HCT116 (cell line): Measurements from ENCODE around the gene MTA1. TPM values are rescaled to one million over a fixed set of nuclear protein-coding genes. Genes with fewer than 3 reads are reported as not detected.

Experiments used
- ATAC-seq: fragments of 200-7000 bp; cut with Tn5 transposase; 2 replicates; pipeline ENCODE4 v1.9.1; 2020; ENCODE audit warnings: mild to moderate bottlenecking, moderate library complexity
- BruUV-seq: library from RNA; stranded (reverse); fragments of 400-500 nt; replicated peaks from 2 replicates; lab custom pipeline; 2021; lab: Mats Ljungman, UMichigan
- CTCF ChIA-PET: fragments of 300-600 bp; sonication (Branson Sonifier 250); formaldehyde crosslinking; loops from one replicate; lab custom pipeline; 2021; ENCODE audit warnings: antibody characterized with exemption; lab: Charles Lee
- POLR2A ChIA-PET: fragments of 300-600, 350-600 bp; sonication (Branson Sonifier 250); formaldehyde crosslinking; loops from one replicate; lab custom pipeline; 2021; ENCODE audit warnings: antibody characterized with exemption; lab: Charles Lee
- RAD21 ChIA-PET, 2 experiments: fragments of 300-600 bp; sonication (Branson Sonifier 250); formaldehyde crosslinking; loops; one replicate each; lab custom pipeline; 2023; ENCODE audit warnings: low total read pairs in 2 of 2; ENCODE audit not compliant: uncharacterized antibody in 2 of 2, unreplicated experiment in 2 of 2, low non-redundant PET in 1 of 2; lab: Charles Lee
- DNase-seq: peaks from one replicate; pipeline ENCODE4 v3.0.0-alpha.2; 2010; ENCODE audit warnings: low read depth, low spot score
- H2AFZ ChIP-seq: fragments of 200-600 bp; shearing (Covaris generic), sonication (generic); 2 replicates; pipeline ENCODE4 v1.6.1; 2017; ENCODE audit warnings: low read depth, mixed run types, mixed read lengths, antibody characterized with exemption, low read length; ENCODE audit not compliant: poor library complexity, severe bottlenecking
- H3K27ac ChIP-seq: 2 replicates; pipeline ENCODE4 v1.5.1; 2012; ENCODE audit warnings: low read depth, low read length
- H3K27me3 ChIP-seq: fragments of 200-600 bp; sonication (generic); 2 replicates; pipeline ENCODE4 v1.6.1; 2016; ENCODE audit warnings: mixed run types, low read length, mixed read lengths; ENCODE audit not compliant: insufficient read depth
- H3K36me3 ChIP-seq, 2 experiments: fragments of 200-500 bp in 1 of 2; fragments of 200-600 bp in 1 of 2; sonication (Bioruptor generic) in 1 of 2; sonication (generic) in 1 of 2; 2 replicates each; pipeline versions ENCODE4 v1.5.1 to v1.6.1; 2014 to 2016; ENCODE audit warnings: low read length in 2 of 2, inconsistent platforms in 1 of 2, mixed read lengths in 1 of 2, mixed run types in 1 of 2; ENCODE audit not compliant: insufficient read depth in 2 of 2, control insufficient read depth in 1 of 2
- H3K4me1 ChIP-seq, 2 experiments: fragments of 200-600 bp in 1 of 2; sonication (generic) in 1 of 2; 2 replicates each; pipeline versions ENCODE4 v1.5.1 to v1.6.1; 2012 to 2017; ENCODE audit warnings: low read length in 2 of 2, inconsistent platforms in 1 of 2, mild to moderate bottlenecking in 1 of 2, mixed read lengths in 1 of 2, mixed run types in 1 of 2, moderate library complexity in 1 of 2; ENCODE audit not compliant: insufficient read depth in 2 of 2, control insufficient read depth in 1 of 2
- H3K4me2 ChIP-seq: fragments of 200-600 bp; sonication (generic); 2 replicates; pipeline ENCODE4 v1.6.1; 2017; ENCODE audit warnings: mixed run types, low read length, mixed read lengths
- H3K4me3 ChIP-seq, 2 experiments: fragments of 200-600 bp in 1 of 2; sonication (generic) in 1 of 2; replicated peaks in 1 of 2; 2 replicates each; pipeline ENCODE4 v1.5.1; 2011 to 2016; ENCODE audit warnings: low read length in 2 of 2, control low read depth in 1 of 2, low read depth in 1 of 2, mild to moderate bottlenecking in 1 of 2, mixed read lengths in 1 of 2, mixed run types in 1 of 2
- H3K79me2 ChIP-seq: fragments of 200-600 bp; sonication (generic); 2 replicates; pipeline ENCODE4 v1.6.1; 2017; ENCODE audit warnings: mild to moderate bottlenecking, mixed run types, low read length, moderate library complexity, mixed read lengths; ENCODE audit not compliant: insufficient read depth
- H3K9ac ChIP-seq: fragments of 200-600 bp; sonication (generic); 2 replicates; pipeline ENCODE4 v1.6.1; 2016; ENCODE audit warnings: low read length, mixed read lengths
- H3K9me2 ChIP-seq: fragments of 200-600 bp; sonication (generic), shearing (Covaris generic); 2 replicates; pipeline ENCODE4 v1.6.1; 2017; ENCODE audit warnings: mixed run types, mild to moderate bottlenecking, moderate library complexity; ENCODE audit not compliant: insufficient read depth
- H3K9me3 ChIP-seq, 2 experiments: fragments of 200-500 bp in 1 of 2; fragments of 200-600 bp in 1 of 2; sonication (Bioruptor generic) in 1 of 2; sonication (generic) in 1 of 2; 2 replicates each; pipeline ENCODE4 v1.6.1; 2014 to 2017; ENCODE audit warnings: low read length in 2 of 2, mixed read lengths in 2 of 2, inconsistent platforms in 1 of 2, low read depth in 1 of 2, mild to moderate bottlenecking in 1 of 2, mixed run types in 1 of 2, moderate library complexity in 1 of 2; ENCODE audit not compliant: control insufficient read depth in 1 of 2, insufficient read depth in 1 of 2
- H4K20me1 ChIP-seq: fragments of 200-600 bp; sonication (generic), shearing (Covaris generic); 2 replicates; pipeline ENCODE4 v1.6.1; 2017; ENCODE audit warnings: mixed run types, mild to moderate bottlenecking, moderate library complexity; ENCODE audit not compliant: insufficient read depth
- ATF3 ChIP-seq: IDR thresholded peaks from 2 replicates; pipeline ENCODE4 v1.6.1; 2012
- CBX3 ChIP-seq: IDR thresholded peaks from 2 replicates; pipeline ENCODE4 v1.6.1; 2012; ENCODE audit warnings: low read depth
- CEBPB ChIP-seq: IDR thresholded peaks from 2 replicates; pipeline ENCODE4 v1.6.1; 2012; ENCODE audit warnings: low read depth
- CTCF ChIP-seq, 3 experiments: fragments of 200-600 bp in 1 of 3; sonication (generic) in 1 of 3; IDR thresholded peaks in 2 of 3; conservative IDR thresholded peaks in 1 of 3; 2 replicates each; pipeline ENCODE4 v1.5.1; 2012 to 2017; ENCODE audit warnings: low read depth in 2 of 3, low read length in 2 of 3, antibody characterized with exemption in 1 of 3, borderline replicate concordance in 1 of 3, control low read depth in 1 of 3, mild to moderate bottlenecking in 1 of 3, mixed read lengths in 1 of 3, mixed run types in 1 of 3, moderate library complexity in 1 of 3; ENCODE audit not compliant: insufficient read depth in 1 of 3
- ELF1 ChIP-seq: IDR thresholded peaks from 2 replicates; pipeline ENCODE4 v1.6.1; 2012; ENCODE audit warnings: low read depth, borderline replicate concordance
- EZH2 ChIP-seq: fragments of 200-600 bp; sonication (generic); IDR thresholded peaks from 2 replicates; pipeline ENCODE4 v1.6.1; 2017; ENCODE audit warnings: antibody characterized with exemption, mixed run types
- EZH2phosphoT487 ChIP-seq: fragments of 200-600 bp; IDR thresholded peaks from 2 replicates; pipeline ENCODE4 v1.6.1; 2018; ENCODE audit warnings: antibody characterized with exemption, borderline replicate concordance
- FOSL1 ChIP-seq: IDR thresholded peaks from 2 replicates; pipeline ENCODE4 v1.6.1; 2012; ENCODE audit warnings: low read depth
- POLR2A ChIP-seq: IDR thresholded peaks from 2 replicates; pipeline ENCODE4 v1.7.0; 2011; ENCODE audit warnings: borderline replicate concordance; ENCODE audit not compliant: insufficient read depth, insufficient read length; ENCODE audit errors: extremely low read depth
- POLR2AphosphoS5 ChIP-seq: IDR thresholded peaks from 2 replicates; pipeline ENCODE4 v1.6.1; 2011; ENCODE audit warnings: mild to moderate bottlenecking, low read depth, low read length, moderate library complexity
- RAD21 ChIP-seq: IDR thresholded peaks from 2 replicates; pipeline ENCODE4 v1.6.1; 2012; ENCODE audit warnings: low read depth, mild to moderate bottlenecking
- REST ChIP-seq: IDR thresholded peaks from 2 replicates; pipeline ENCODE4 v1.6.1; 2012; ENCODE audit warnings: low read depth
- TCF7L2 ChIP-seq: IDR thresholded peaks from 2 replicates; pipeline ENCODE4 v1.7.0; 2011; ENCODE audit warnings: borderline replicate concordance, inconsistent platforms; ENCODE audit not compliant: insufficient read depth, insufficient read length; ENCODE audit errors: extremely low read depth
- intact Hi-C: fragments of 100-400 bp; cut with micrococcal nuclease; formaldehyde crosslinking; loops from 2 replicates; pipeline ENCODE4 v1.10.0; 2022
- total RNA-seq: library from RNA; stranded (reverse); gene quantifications from one replicate; pipeline ENCODE4 v1.2.1, GENCODE V29; 2021; ENCODE audit not compliant: unreplicated experiment

The MTA1 gene
- total RNA-seq, 1 experiment from 2014 or later: 229 TPM

- CTCF ChIA-PET: no interaction called here
- H4K20me1 ChIP-seq: no peaks in the 10 kb centered on the region
Observed at GRCh38 chr14:105442834-105443233, 23.2 kb downstream of the MTA1 start.

More at GRCh38 chr14:105442834-105443233, 23.2 kb downstream of the MTA1 start:
- DNase-seq: no peak
- ATAC-seq: no peak
- Histone ChIP-seq H3K4me1 (no peaks in the 10 kb centered on the region), H3K4me2 (no peak overlapping the region), H3K9me2 (no peaks in the 10 kb centered on the region), H3K36me3 (peaks cover 6 to 7% of the 10 kb centered on the region in 2 experiments; a peak in 2 of 4 replicates), H3K4me3 (no peak overlapping the region), H3K27ac (no peak overlapping the region), H3K79me2 (peaks cover 35% of the 10 kb centered on the region), H3K27me3 (no peaks in the 10 kb centered on the region), H3K9me3 (no peaks in the 10 kb centered on the region), H2AFZ (no peak overlapping the region), H3K9ac (no peak overlapping the region)
- intact Hi-C loops: no loop called here
- no TSS peak for BruUV-seq
- POLR2A ChIA-PET: no interaction called here
- no peak for TF ChIP-seq REST
- no peak for TF ChIP-seq POLR2A
- no peak for TF ChIP-seq CBX3
- TF ChIP-seq FOSL1: no peak
- TF ChIP-seq EZH2: no peak
- TF ChIP-seq CEBPB: no peak
- TF ChIP-seq ATF3: no peak
- no peak for TF ChIP-seq TCF7L2
- TF ChIP-seq POLR2AphosphoS5: no peak
- TF ChIP-seq CTCF (IDR thresholded peaks at IDR 0.05 in 2 of 3, conservative IDR thresholded peaks at IDR 0.05 in 1 of 3; ENCODE audit: borderline replicate concordance in 1 of 3, insufficient read depth in 1 of 3, low read depth in 2 of 3, low read length in 2 of 3): no peak
- TF ChIP-seq RAD21: no peak
- no peak for TF ChIP-seq EZH2phosphoT487
- no peak for TF ChIP-seq ELF1
- RAD21 ChIA-PET: interaction anchor here in 1 of 2 experiments (0.6 kb wide), 1 partner anchor 53 kb away, joined by 3 read pairs; no protein-coding TSS in a partner anchor
